Measurements from ENCODE around the gene NES. TPM values are rescaled to one million over a fixed set of nuclear protein-coding genes. Genes with fewer than 3 reads are reported as not detected.
A peak's percentile ranks its signal among the peaks of the same experiment; 100 is the strongest.

The NES gene
- total RNA-seq, 1 experiment from 2014 or later = 56.3 TPM

- H3K27ac ChIP-seq (ENCODE audit: low read length) = peak overlapping the region; percentile 95
- in situ Hi-C loops (cut with HindIII; ENCODE audit: low pct_unique_long_range_greater_than_20kb, low sequenced_read_pairs) (no loop called here), intact Hi-C loops (cut with micrococcal nuclease; ENCODE audit: unreplicated experiment) (loop anchor here (2.0 to 10.0 kb wide), 2 partner anchors 13 to 173 kb away; partner anchors contain the start of genes CRABP2 and NTRK1)
- ChIA-PET POLR2A (interaction anchor here (0.5 to 1.6 kb wide), 4 partner anchors 14 to 84 kb away, joined by 3 to 6 read pairs (median 6); partner anchors contain the start of gene CRABP2), CTCF (interaction anchor here (0.6 to 5.7 kb wide), 7 partner anchors 10 to 169 kb away, joined by 3 to 118 read pairs (median 39); partner anchors contain the start of genes CRABP2, NES and NTRK1)
- H3K27me3 ChIP-seq (ENCODE audit: control insufficient read depth, insufficient read depth, low read length) = no peaks in the 10 kb centered on the region
- peak; percentile 26 for ATAC-seq
- H3K36me3 ChIP-seq (ENCODE audit: control insufficient read depth, insufficient read depth, low read length) = no peaks in the 10 kb centered on the region
- no peaks in the 10 kb centered on the region for H3K9me3 ChIP-seq (ENCODE audit: control insufficient read depth, insufficient read depth, low read depth, low read length)
- peak overlapping the region in 1 of 2 experiments; percentile 14; a peak in 2 of 4 replicates for H3K4me3 ChIP-seq (ENCODE audit: low read depth in 2 of 2, low read length in 2 of 2)
- DNase-seq (ENCODE audit: low read depth, low spot score) = no peak
- BruUV-seq (replicated peaks) = no TSS peak
- TF ChIP-seq TCF7L2 (IDR thresholded peaks at IDR 0.05; ENCODE audit: low read depth, low read length) = peak; percentile 30; the same call in 1 of the 2 replicates
- TF ChIP-seq REST (IDR thresholded peaks at IDR 0.05; ENCODE audit: insufficient read depth in 1 of 2, low read depth in 2 of 2, low read length in 1 of 2) = no peak
- TF ChIP-seq POLR2AphosphoS5 (IDR thresholded peaks at IDR 0.05; ENCODE audit: low read depth, low read length) = no peak
- H3K4me1 ChIP-seq (ENCODE audit: control insufficient read depth, insufficient read depth, low read length) = peaks cover 63% of the 10 kb centered on the region
Measured at GRCh38 chr1:156691665-156692440, 14.6 kb upstream of the NES start.

- Histone ChIP-seq H3K36me3 (ENCODE audit: control insufficient read depth, insufficient read depth, low read length) (no peaks in the 10 kb centered on the region), H3K4me3 (ENCODE audit: low read depth in 2 of 2, low read length in 2 of 2) (no peak overlapping the region; a peak in 1 of 4 replicates), H3K27ac (ENCODE audit: low read length) (peak overlapping the region; percentile 95), H3K9me3 (ENCODE audit: control insufficient read depth, insufficient read depth, low read depth, low read length) (no peaks in the 10 kb centered on the region), H3K4me1 (ENCODE audit: control insufficient read depth, insufficient read depth, low read length) (peaks cover 56% of the 10 kb centered on the region), H3K27me3 (ENCODE audit: control insufficient read depth, insufficient read depth, low read length) (no peaks in the 10 kb centered on the region)
- TF ChIP-seq SIN3A (IDR thresholded peaks at IDR 0.05; ENCODE audit: borderline replicate concordance, insufficient read depth, low read depth, low read length) (no peak), REST (IDR thresholded peaks at IDR 0.05; ENCODE audit: insufficient read depth in 1 of 2, low read depth in 2 of 2, low read length in 1 of 2) (no peak), TCF7L2 (IDR thresholded peaks at IDR 0.05; ENCODE audit: low read depth, low read length) (no peak), CTCF (IDR thresholded peaks at IDR 0.05) (no peak), POLR2AphosphoS5 (IDR thresholded peaks at IDR 0.05; ENCODE audit: low read depth, low read length) (no peak)
- intact Hi-C loops (cut with micrococcal nuclease; ENCODE audit: unreplicated experiment) (loop anchor here (2.0 to 10.0 kb wide), 2 partner anchors 14 to 174 kb away; partner anchors contain the start of genes CRABP2 and NTRK1), in situ Hi-C loops (cut with HindIII; ENCODE audit: low pct_unique_long_range_greater_than_20kb, low sequenced_read_pairs) (no loop called here)
- no TSS peak for BruUV-seq (replicated peaks)
- CTCF ChIA-PET = interaction anchor here (0.6 to 5.7 kb wide), 6 partner anchors 11 to 169 kb away, joined by 3 to 118 read pairs (median 40); partner anchors contain the start of genes CRABP2 and NTRK1
- ATAC-seq (no peak), DNase-seq (ENCODE audit: low read depth, low spot score) (no peak)
- POLR2A ChIA-PET = interaction anchor here (0.6 to 1.7 kb wide), 6 partner anchors 14 to 84 kb away, joined by 3 to 6 read pairs (median 4); partner anchors contain the start of genes CRABP2 and MRPL24
Measured at GRCh38 chr1:156691191-156691590, 14.0 kb upstream of the NES start.
